ENCODE results near the gene PDE6C.

GRCh38 chr10:93597075-93597599 is 15.2 kb upstream of the PDE6C start:
- TF ChIP-seq CTCF (IDR thresholded peaks at IDR 0.05) (no peak), POLR2A (IDR thresholded peaks at IDR 0.05) (no peak)
